ENCODE results near the gene PCMTD2.

DNA sequence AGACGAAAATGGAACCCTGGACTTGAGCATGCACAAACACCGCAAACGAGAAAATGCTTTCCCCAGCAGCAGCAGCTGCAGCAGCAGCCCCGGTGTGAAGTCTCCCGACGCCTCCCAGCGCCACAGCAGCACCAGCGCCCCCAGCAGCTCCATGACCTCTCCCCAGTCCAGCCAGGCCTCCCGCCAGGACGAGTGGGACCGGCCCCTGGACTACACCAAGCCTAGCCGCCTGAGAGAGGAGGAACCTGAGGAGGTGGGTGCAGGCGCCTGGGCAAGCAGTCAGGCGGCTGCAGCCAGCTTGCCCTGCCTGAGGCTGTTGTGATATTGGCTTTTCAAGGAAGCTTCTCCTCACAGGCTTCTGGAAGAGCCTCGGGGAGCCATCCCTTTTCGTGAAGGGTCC, 35.8 kb upstream of the PCMTD2 start:
- no peak for TF ChIP-seq POLR2AphosphoS5 (IDR thresholded peaks at IDR 0.05)
- TF ChIP-seq, protein P1, sequence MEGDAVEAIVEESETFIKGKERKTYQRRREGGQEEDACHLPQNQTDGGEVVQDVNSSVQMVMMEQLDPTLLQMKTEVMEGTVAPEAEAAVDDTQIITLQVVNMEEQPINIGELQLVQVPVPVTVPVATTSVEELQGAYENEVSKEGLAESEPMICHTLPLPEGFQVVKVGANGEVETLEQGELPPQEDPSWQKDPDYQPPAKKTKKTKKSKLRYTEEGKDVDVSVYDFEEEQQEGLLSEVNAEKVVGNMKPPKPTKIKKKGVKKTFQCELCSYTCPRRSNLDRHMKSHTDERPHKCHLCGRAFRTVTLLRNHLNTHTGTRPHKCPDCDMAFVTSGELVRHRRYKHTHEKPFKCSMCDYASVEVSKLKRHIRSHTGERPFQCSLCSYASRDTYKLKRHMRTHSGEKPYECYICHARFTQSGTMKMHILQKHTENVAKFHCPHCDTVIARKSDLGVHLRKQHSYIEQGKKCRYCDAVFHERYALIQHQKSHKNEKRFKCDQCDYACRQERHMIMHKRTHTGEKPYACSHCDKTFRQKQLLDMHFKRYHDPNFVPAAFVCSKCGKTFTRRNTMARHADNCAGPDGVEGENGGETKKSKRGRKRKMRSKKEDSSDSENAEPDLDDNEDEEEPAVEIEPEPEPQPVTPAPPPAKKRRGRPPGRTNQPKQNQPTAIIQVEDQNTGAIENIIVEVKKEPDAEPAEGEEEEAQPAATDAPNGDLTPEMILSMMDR (IDR thresholded peaks at IDR 0.05): no peak
- TF ChIP-seq POLR2A (IDR thresholded peaks at IDR 0.05; ENCODE audit: low read depth): no peak
- no peak for TF ChIP-seq EP300 (IDR thresholded peaks at IDR 0.05)
